ENCODE measurements around the gene ABL1.
"Not testable (repeated sequence)": the region's sequence is repeated elsewhere in the genome, so short reads cannot be mapped to it uniquely, and the experiment has no call there.

The ABL1 gene

GRCh38 chr9:130905125-130905901 lies 70.3 kb downstream of the ABL1 start:
- DNase-seq = no peak

- no peak for DNase-seq
These were observed 71.1 kb downstream of the ABL1 start for GRCh38 chr9:130905902-130906734.

GRCh38 chr9:130906735-130907416 lies 71.8 kb downstream of the ABL1 start:
- DNase-seq = no peak

- no peak for DNase-seq
These were observed 73.3 kb downstream of the ABL1 start for GRCh38 chr9:130908146-130908877.

GRCh38 chr9:130908878-130909355 lies 73.9 kb downstream of the ABL1 start:
- no peak for DNase-seq

GRCh38 chr9:130910041-130910440 lies 75.0 kb downstream of the ABL1 start:
- not testable (repeated sequence) for DNase-seq

- DNase-seq = not testable (repeated sequence)
These were observed 75.6 kb downstream of the ABL1 start for GRCh38 chr9:130910670-130911069.

GRCh38 chr9:130911254-130912049 lies 76.4 kb downstream of the ABL1 start:
- DNase-seq = no peak

- no peak for DNase-seq
These were observed 78.0 kb downstream of the ABL1 start for GRCh38 chr9:130912932-130913598.

GRCh38 chr9:130913599-130914416 lies 78.8 kb downstream of the ABL1 start:
- DNase-seq = no peak

GRCh38 chr9:130914417-130915095 lies 79.5 kb downstream of the ABL1 start:
- no peak for DNase-seq

- no peak for DNase-seq
These were observed 80.0 kb downstream of the ABL1 start for GRCh38 chr9:130915096-130915447.

- no peak for DNase-seq
These were observed 82.3 kb downstream of the ABL1 start for GRCh38 chr9:130917168-130917960.

- no peak for DNase-seq
These were observed 83.2 kb downstream of the ABL1 start for GRCh38 chr9:130918101-130918825.

- DNase-seq = no peak
These were observed 83.9 kb downstream of the ABL1 start for GRCh38 chr9:130918826-130919558.

GRCh38 chr9:130919559-130920145 lies 84.6 kb downstream of the ABL1 start:
- no peak for DNase-seq

GRCh38 chr9:130920233-130920632 lies 85.2 kb downstream of the ABL1 start:
- DNase-seq = no peak

Data from effector CD8-positive, alpha-beta T cell (primary cell).